H1 (cell line): ENCODE measurements around the gene NR2C2. TPM values are rescaled to one million over a fixed set of nuclear protein-coding genes. Genes with fewer than 3 reads are reported as not detected.

Source experiments
- CTCF ChIA-PET: fragments of 300-600 bp; sonication (Branson Sonifier 250); formaldehyde crosslinking; loops from one replicate; lab custom pipeline; 2021; ENCODE audit not compliant: partially characterized antibody; lab: Charles Lee
- POLR2A ChIA-PET: fragments of 300-600 bp; sonication (Branson Sonifier 250); formaldehyde crosslinking; loops from one replicate; lab custom pipeline; 2021; ENCODE audit warnings: inconsistent platforms; ENCODE audit not compliant: partially characterized antibody; lab: Charles Lee
- DNase-seq, 2 experiments: peaks; one replicate each; pipeline versions ENCODE4 v3.0.0 to v3.0.0-alpha.2; 2010 to 2022; ENCODE audit warnings: low spot score in 2 of 2, low read depth in 1 of 2, mixed read lengths in 1 of 2
- FAIRE-seq: peaks from 2 replicates; lab custom pipeline; 2011; peaks lifted over from hg19 to GRCh38; lab: Jason Lieb, UNC
- H2AFZ ChIP-seq: 2 replicates; pipeline ENCODE4 v1.8.1; 2012; ENCODE audit warnings: low read length, inconsistent platforms
- H2AK5ac ChIP-seq: 2 replicates; pipeline ENCODE4 v1.6.1; 2013; ENCODE audit warnings: low read depth, low read length
- H2BK120ac ChIP-seq: replicated peaks from 2 replicates; pipeline ENCODE3; 2013; ENCODE audit warnings: low read depth, low read length, inconsistent platforms
- H2BK12ac ChIP-seq: 2 replicates; pipeline ENCODE4 v1.6.1; 2013; ENCODE audit warnings: low read depth, low read length
- H2BK15ac ChIP-seq: 2 replicates; pipeline ENCODE4 v1.6.1; 2013; ENCODE audit warnings: low read length
- H2BK20ac ChIP-seq: 2 replicates; pipeline ENCODE4 v1.6.1; 2013; ENCODE audit warnings: low read length
- H2BK5ac ChIP-seq: 2 replicates; pipeline ENCODE4 v1.6.1; 2013; ENCODE audit warnings: low read depth, low read length
- H3K14ac ChIP-seq: 2 replicates; pipeline ENCODE4 v1.6.1; 2013; ENCODE audit warnings: inconsistent platforms; ENCODE audit not compliant: insufficient read length
- H3K18ac ChIP-seq: 2 replicates; pipeline ENCODE4 v1.6.1; 2013; ENCODE audit warnings: low read length; ENCODE audit errors: extremely low read depth
- H3K23ac ChIP-seq: 2 replicates; pipeline ENCODE4 v1.6.1; 2013; ENCODE audit warnings: inconsistent platforms; ENCODE audit not compliant: insufficient read length
- H3K23me2 ChIP-seq: 2 replicates; pipeline ENCODE4 v1.6.1; 2013; ENCODE audit warnings: low read depth, low read length
- H3K27ac ChIP-seq: 2 replicates; pipeline ENCODE4 v1.6.1; 2011; ENCODE audit warnings: low read depth, low read length, inconsistent platforms
- H3K27me3 ChIP-seq, 4 experiments: replicated peaks in 1 of 4; 1 replicate in 1 of 4; 2 replicates in 3 of 4; pipeline versions ENCODE4 v1.6.1 to v1.8.1; 2011 to 2013; ENCODE audit warnings: low read length in 3 of 4, mild to moderate bottlenecking in 3 of 4, inconsistent platforms in 2 of 4, mixed read lengths in 2 of 4, moderate library complexity in 1 of 4; ENCODE audit not compliant: control insufficient read depth in 3 of 4, insufficient read depth in 3 of 4; ENCODE audit errors: extremely low read depth in 1 of 4
- H3K36me3 ChIP-seq, 4 experiments: 2 replicates each; pipeline versions ENCODE4 v1.6.1 to v1.8.1; 2011 to 2013; ENCODE audit warnings: mild to moderate bottlenecking in 4 of 4, low read length in 3 of 4, moderate library complexity in 2 of 4, control low read depth in 1 of 4, inconsistent platforms in 1 of 4; ENCODE audit not compliant: insufficient read depth in 4 of 4, control insufficient read depth in 2 of 4
- H3K4ac ChIP-seq: replicated peaks from 2 replicates; pipeline ENCODE3; 2013; ENCODE audit warnings: low read length, low read depth, mixed read lengths, inconsistent platforms; ENCODE audit not compliant: insufficient read length
- H3K4me1 ChIP-seq, 4 experiments: replicated peaks in 1 of 4; 1 replicate in 1 of 4; 2 replicates in 3 of 4; pipeline versions ENCODE4 v1.6.1 to v1.8.1; 2011 to 2013; ENCODE audit warnings: low read length in 3 of 4, inconsistent platforms in 2 of 4, mixed read lengths in 1 of 4; ENCODE audit not compliant: insufficient read depth in 4 of 4, control insufficient read depth in 3 of 4
- H3K4me2 ChIP-seq, 2 experiments: 2 replicates each; pipeline versions ENCODE4 v1.6.1 to v1.8.1; 2011 to 2013; ENCODE audit warnings: low read depth in 2 of 2, low read length in 2 of 2, control low read depth in 1 of 2, inconsistent platforms in 1 of 2, mild to moderate bottlenecking in 1 of 2; ENCODE audit not compliant: insufficient read depth in 1 of 2
- H3K4me3 ChIP-seq, 4 experiments: fragments of 200-600, 300-600 bp in 1 of 4; sonication (generic), shearing (Covaris generic), sonication (Bioruptor Twin) in 1 of 4; 2 replicates each; pipeline versions ENCODE4 v1.5.1 to v1.8.1; 2011 to 2016; ENCODE audit warnings: low read length in 4 of 4, low read depth in 3 of 4, control low read depth in 2 of 4, inconsistent platforms in 2 of 4, mild to moderate bottlenecking in 2 of 4, mixed read lengths in 1 of 4, moderate library complexity in 1 of 4; ENCODE audit not compliant: insufficient read depth in 2 of 4; ENCODE audit errors: extremely low read depth in 1 of 4
- H3K56ac ChIP-seq: replicated peaks from 2 replicates; pipeline ENCODE3; 2013; ENCODE audit warnings: low read depth, mild to moderate bottlenecking, mixed read lengths, low read length, inconsistent platforms; ENCODE audit not compliant: insufficient read length
- H3K79me1 ChIP-seq: 2 replicates; pipeline ENCODE4 v1.6.1; 2013; ENCODE audit warnings: low read depth, low read length, control low read depth
- H3K79me2 ChIP-seq, 2 experiments: 2 replicates each; pipeline versions ENCODE4 v1.6.1 to v1.8.1; 2012 to 2013; ENCODE audit warnings: low read length in 2 of 2, mild to moderate bottlenecking in 2 of 2, inconsistent platforms in 1 of 2; ENCODE audit not compliant: insufficient read depth in 2 of 2, control insufficient read depth in 1 of 2
- H3K9ac ChIP-seq, 4 experiments: replicated peaks in 1 of 4; 1 replicate in 1 of 4; 2 replicates in 3 of 4; pipeline versions ENCODE4 v1.6.1 to v1.8.1; 2011 to 2013; ENCODE audit warnings: low read depth in 3 of 4, low read length in 3 of 4, control low read depth in 2 of 4, mild to moderate bottlenecking in 2 of 4, moderate library complexity in 2 of 4, inconsistent platforms in 1 of 4; ENCODE audit errors: extremely low read depth in 1 of 4
- H3K9me3 ChIP-seq, 2 experiments: 2 replicates each; pipeline versions ENCODE4 v1.6.1 to v1.8.1; 2012 to 2013; ENCODE audit warnings: mild to moderate bottlenecking in 2 of 2, moderate library complexity in 2 of 2, control low read depth in 1 of 2, inconsistent platforms in 1 of 2, low read depth in 1 of 2, low read length in 1 of 2, mixed read lengths in 1 of 2; ENCODE audit not compliant: insufficient read depth in 2 of 2
- H4K20me1 ChIP-seq, 2 experiments: replicated peaks in 1 of 2; 2 replicates each; pipeline versions ENCODE3 to v1.8.1; 2011 to 2013; ENCODE audit warnings: inconsistent platforms in 2 of 2, low read length in 2 of 2, mild to moderate bottlenecking in 1 of 2; ENCODE audit not compliant: insufficient read depth in 2 of 2, control insufficient read depth in 1 of 2
- H4K5ac ChIP-seq: 2 replicates; pipeline ENCODE4 v1.6.1; 2013; ENCODE audit warnings: low read length, low read depth, mixed read lengths, inconsistent platforms; ENCODE audit not compliant: insufficient read length
- H4K8ac ChIP-seq: 2 replicates; pipeline ENCODE4 v1.8.0; 2013; ENCODE audit warnings: mild to moderate bottlenecking, moderate library complexity, low read length, inconsistent platforms; ENCODE audit not compliant: insufficient read depth; ENCODE audit errors: extremely low read depth
- H4K91ac ChIP-seq: replicated peaks from 2 replicates; pipeline ENCODE3; 2013; ENCODE audit warnings: low read length, mixed read lengths, inconsistent platforms; ENCODE audit not compliant: insufficient read length
- CREB1 ChIP-seq: IDR thresholded peaks from 2 replicates; pipeline ENCODE4 v1.6.1; 2012; ENCODE audit warnings: inconsistent platforms
- EP300 ChIP-seq, 2 experiments: IDR thresholded peaks; 1 replicate in 1 of 2; 2 replicates in 1 of 2; pipeline ENCODE4 v1.6.1; 2011 to 2012; ENCODE audit warnings: low read depth in 2 of 2, low read length in 2 of 2, mild to moderate bottlenecking in 2 of 2, borderline replicate concordance in 1 of 2, inconsistent platforms in 1 of 2, moderate library complexity in 1 of 2
- KDM5A ChIP-seq: fragments of 200-600 bp; IDR thresholded peaks from 2 replicates; pipeline ENCODE4 v1.7.1; 2012; ENCODE audit warnings: mild to moderate bottlenecking, low read length, inconsistent platforms, mixed read lengths
- POLR2AphosphoS5 ChIP-seq: IDR thresholded peaks from 2 replicates; pipeline ENCODE4 v1.6.1; 2011; ENCODE audit warnings: low read depth, low read length
- YY1 ChIP-seq: IDR thresholded peaks from 2 replicates; pipeline ENCODE4 v1.6.1; 2011; ENCODE audit warnings: low read depth, mild to moderate bottlenecking, low read length
- WGBS, 2 experiments: shearing (Covaris generic) in 1 of 2; methylation state at CpG; one replicate each; pipeline versions ENCODE4 v1.1.6 to v1.1.7; 2013 to 2015; ENCODE audit warnings: low lambda C conversion rate in 2 of 2, mixed read lengths in 2 of 2, inconsistent platforms in 1 of 2, low coverage in 1 of 2, missing lambda C conversion rate in 1 of 2; ENCODE audit not compliant: insufficient replicate concordance in 2 of 2, insufficient coverage in 1 of 2, insufficient read length in 1 of 2; ENCODE audit errors: extremely low coverage in 1 of 2, missing lambda C conversion rate in 1 of 2; 5-methylcytosine and 5-hydroxymethylcytosine counted together
- polyA plus RNA-seq, 7 experiments: library from polyadenylated mRNA; depleted of rRNA in 3 of 7; stranded (reverse) in 5 of 7; unstranded in 2 of 7; fragments of >200 nt in 5 of 7; fragments of 200-250 nt in 2 of 7; gene quantifications; 1 replicate in 5 of 7; 2 replicates in 1 of 7; 4 replicates in 1 of 7; pipeline versions ENCODE4 v1.2.1 to v1.2.3, GENCODE V29; 2011 to 2013; ENCODE audit warnings: missing spikeins in 2 of 7, mixed read lengths in 2 of 7
- total RNA-seq: library from RNA; stranded (reverse); fragmentation: NEBNext Ultra II Directional; extraction: Animal tissue kit (Norgen Biotek cat#: 25700); gene quantifications from 2 replicates; pipeline ENCODE4 v1.2.1, GENCODE V29; 2021

Gene NR2C2
- total and polyA plus RNA-seq, 2 of the 8 experiments (the other 6 are each of a cell fraction or from before 2014, with no cell fraction given) = 16.6 to 44.4 TPM

DNA sequence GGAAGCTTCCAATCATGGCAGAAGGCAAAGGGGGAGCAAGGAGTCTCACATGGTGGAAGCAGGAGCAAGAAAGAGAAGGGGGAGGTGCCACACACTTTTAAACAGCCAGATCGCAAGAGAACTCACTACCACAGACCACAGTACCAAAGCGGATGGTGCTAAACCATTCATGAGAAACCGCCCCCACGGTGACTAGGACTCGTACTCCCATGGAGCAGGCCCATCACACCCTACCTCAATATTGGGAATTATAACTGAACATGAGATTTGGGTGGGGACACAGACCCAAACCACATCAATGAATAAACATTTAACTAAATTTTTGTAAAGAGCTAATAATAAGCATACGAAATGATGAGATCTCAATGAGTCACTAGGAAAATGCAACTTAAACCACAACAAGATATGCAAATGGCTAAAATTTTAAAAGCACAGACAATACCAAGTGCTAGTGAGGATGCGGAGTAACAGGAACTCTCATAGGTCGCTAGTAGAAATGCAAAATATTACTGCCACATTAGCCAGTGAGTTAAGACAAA, 107.7 kb downstream of the NR2C2 start:
- H3K18ac ChIP-seq = no peak overlapping the region
- no peak overlapping the region for H2AFZ ChIP-seq
- H2BK12ac ChIP-seq = no peak overlapping the region
- H3K9ac ChIP-seq = no peak overlapping the region
- H4K8ac ChIP-seq = no peak overlapping the region
- no peaks in the 10 kb centered on the region for H3K23me2 ChIP-seq
- TF ChIP-seq YY1 (no peak), POLR2AphosphoS5 (no peak), KDM5A (no peak), CREB1 (no peak), EP300 (IDR thresholded peaks at IDR 0.05; ENCODE audit: borderline replicate concordance in 1 of 2, low read depth in 2 of 2, low read length in 2 of 2) (peak in 1 of 2 experiments; percentile 52; a peak in 1 of 3 replicates)
- no peak overlapping the region for H4K5ac ChIP-seq
- H3K4me1 ChIP-seq = peaks cover 0 to 2% (median 0%) of the 10 kb centered on the region in 4 experiments; a peak in 3 of 7 replicates
- H3K23ac ChIP-seq = no peak overlapping the region
- H2BK15ac ChIP-seq = no peak overlapping the region
- no peak overlapping the region for H3K4me3 ChIP-seq
- H3K79me2 ChIP-seq = peaks cover 3 to 64% of the 10 kb centered on the region in 2 experiments; a peak in 3 of 4 replicates
- H3K27me3 ChIP-seq = no peaks in the 10 kb centered on the region
- DNase-seq (no peak), FAIRE-seq (no peak)
- no peak overlapping the region for H2BK120ac ChIP-seq
- H3K4ac ChIP-seq = no peak overlapping the region
- H4K20me1 ChIP-seq = peaks cover 23 to 24% of the 10 kb centered on the region in 2 experiments
- H4K91ac ChIP-seq = no peak overlapping the region
- H3K56ac ChIP-seq = no peak overlapping the region
- H2BK20ac ChIP-seq = no peak overlapping the region
- H2BK5ac ChIP-seq = no peak overlapping the region
- no peak overlapping the region for H2AK5ac ChIP-seq
- CTCF ChIA-PET = no interaction called here
- no peak overlapping the region for H3K14ac ChIP-seq
- POLR2A ChIA-PET = interaction anchor here (1.1 kb wide), 1 partner anchor 9 kb away, joined by 4 read pairs; no protein-coding TSS in a partner anchor
- H3K4me2 ChIP-seq = no peak overlapping the region
- H3K79me1 ChIP-seq = peaks cover 9% of the 10 kb centered on the region
- WGBS, 2 experiments = 96% methylated on average over 8 of the region's 8 CpGs; no CpG with 5 or more reads in 1 of the 2 experiments
- no peaks in the 10 kb centered on the region for H3K9me3 ChIP-seq
- peaks cover 9 to 48% (median 23%) of the 10 kb centered on the region in 4 experiments for H3K36me3 ChIP-seq
- H3K27ac ChIP-seq = no peak overlapping the region
